ENCODE data around the gene DDC.
"Not testable (repeated sequence)": the region's sequence is repeated elsewhere in the genome, so short reads cannot be mapped to it uniquely, and the experiment has no call there.

The DDC gene

DNA sequence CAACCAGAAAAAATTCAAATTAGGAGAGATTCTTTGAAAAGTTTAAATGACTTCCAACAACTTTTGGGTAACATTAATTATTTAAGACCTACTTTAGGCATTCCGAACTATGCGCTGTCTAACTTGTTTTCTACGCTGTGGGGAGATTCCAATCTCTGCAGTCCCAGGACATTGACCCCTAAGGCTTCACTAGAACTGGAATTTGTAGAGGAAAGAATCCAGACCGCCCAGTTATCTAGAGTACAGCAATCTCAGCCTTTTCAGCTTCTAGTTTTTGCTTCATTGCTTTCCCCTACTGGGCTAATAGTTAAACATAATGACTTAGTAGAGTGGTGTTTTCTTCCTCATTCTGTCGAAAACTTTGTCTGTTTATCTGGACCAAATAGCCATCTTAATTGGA, 14.9 kb upstream of the DDC start:
- no peak overlapping the region for H3K4me3 ChIP-seq (ENCODE audit: low read depth, low read length)
- in situ Hi-C loops (cut with HindIII; ENCODE audit: low sequenced_read_pairs) = loop anchor here (25.0 kb wide), 1 partner anchor 557 kb away; no protein-coding TSS in a partner anchor
- DNase-seq (ENCODE audit: low read depth) = no peak
- no peak for TF ChIP-seq CTCF (IDR thresholded peaks at IDR 0.05; ENCODE audit: low read depth, low read length, missing control alignments)

DNA sequence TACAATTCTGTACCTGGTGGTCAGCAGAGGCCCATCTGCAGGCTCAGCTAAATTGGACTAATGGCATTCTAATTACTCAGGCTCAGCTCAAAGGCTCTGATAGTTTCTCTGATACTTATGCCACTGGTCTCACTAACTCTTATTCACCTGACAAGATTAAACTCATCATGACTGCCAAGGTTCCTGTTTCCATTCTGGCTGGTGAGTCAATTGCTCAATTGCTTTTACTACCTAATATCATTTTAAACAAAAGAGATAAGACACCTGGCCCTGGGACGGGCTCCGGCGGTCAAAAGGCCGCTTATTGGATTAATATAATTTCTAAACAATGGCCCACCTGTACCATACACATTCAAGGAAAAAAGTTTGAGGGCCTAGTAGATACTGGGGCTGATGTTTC, 12.9 kb upstream of the DDC start:
- DNase-seq (ENCODE audit: low read depth); H3K4me3 ChIP-seq (ENCODE audit: low read depth, low read length): not testable (repeated sequence)
- in situ Hi-C loops (cut with HindIII; ENCODE audit: low sequenced_read_pairs) = loop anchor here (25.0 kb wide), 1 partner anchor 559 kb away; no protein-coding TSS in a partner anchor

DNA sequence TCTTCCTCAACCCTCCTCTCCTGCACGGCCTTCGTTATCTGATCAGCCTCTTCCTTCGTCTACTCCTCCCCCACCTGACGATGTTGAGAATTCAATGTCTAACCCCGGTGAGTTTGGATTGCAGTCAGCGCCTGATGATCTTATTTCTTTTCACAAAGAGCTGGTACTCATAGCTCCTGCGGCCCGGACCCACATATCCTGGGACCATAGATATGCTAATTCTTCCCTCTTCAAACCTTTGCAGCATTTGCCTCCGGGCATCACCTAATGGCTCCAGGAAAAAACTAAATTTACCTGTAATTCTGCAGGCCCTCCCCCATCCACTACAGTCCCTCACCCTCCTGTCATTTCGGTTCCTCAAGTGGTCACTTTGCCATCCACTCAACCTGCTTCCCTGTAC, 12.4 kb upstream of the DDC start:
- no peak for DNase-seq (ENCODE audit: low read depth)
- H3K4me3 ChIP-seq (ENCODE audit: low read depth, low read length) = no peak overlapping the region
- in situ Hi-C loops (cut with HindIII; ENCODE audit: low sequenced_read_pairs) = loop anchor here (25.0 kb wide), 1 partner anchor 560 kb away; no protein-coding TSS in a partner anchor
- no peak for TF ChIP-seq CTCF (IDR thresholded peaks at IDR 0.05; ENCODE audit: low read depth, low read length, missing control alignments)

DNA sequence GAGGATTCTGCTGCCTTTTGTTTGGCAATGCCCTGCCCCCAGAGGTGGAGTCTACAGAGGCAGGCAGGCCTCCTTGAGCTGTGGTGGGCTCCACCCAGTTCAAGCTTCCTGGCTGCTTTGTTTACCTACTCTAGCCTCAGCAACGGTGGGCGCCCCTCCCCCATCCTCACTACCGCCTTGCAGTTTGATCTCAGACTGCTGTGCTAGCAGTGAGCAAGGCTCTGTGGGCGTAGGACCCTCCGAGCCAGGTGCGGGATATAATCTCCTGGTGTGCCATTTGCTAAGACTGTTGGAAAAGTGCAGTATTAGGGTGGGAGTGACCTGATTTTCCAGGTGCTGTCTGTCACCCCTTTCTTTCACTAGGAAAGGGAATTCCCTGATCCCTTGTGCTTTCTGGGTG, 11.2 kb upstream of the DDC start:
- not testable (repeated sequence) for H3K4me3 ChIP-seq (ENCODE audit: low read depth, low read length); DNase-seq (ENCODE audit: low read depth)
- in situ Hi-C loops (cut with HindIII; ENCODE audit: low sequenced_read_pairs) = loop anchor here (25.0 kb wide), 1 partner anchor 561 kb away; no protein-coding TSS in a partner anchor

DNA sequence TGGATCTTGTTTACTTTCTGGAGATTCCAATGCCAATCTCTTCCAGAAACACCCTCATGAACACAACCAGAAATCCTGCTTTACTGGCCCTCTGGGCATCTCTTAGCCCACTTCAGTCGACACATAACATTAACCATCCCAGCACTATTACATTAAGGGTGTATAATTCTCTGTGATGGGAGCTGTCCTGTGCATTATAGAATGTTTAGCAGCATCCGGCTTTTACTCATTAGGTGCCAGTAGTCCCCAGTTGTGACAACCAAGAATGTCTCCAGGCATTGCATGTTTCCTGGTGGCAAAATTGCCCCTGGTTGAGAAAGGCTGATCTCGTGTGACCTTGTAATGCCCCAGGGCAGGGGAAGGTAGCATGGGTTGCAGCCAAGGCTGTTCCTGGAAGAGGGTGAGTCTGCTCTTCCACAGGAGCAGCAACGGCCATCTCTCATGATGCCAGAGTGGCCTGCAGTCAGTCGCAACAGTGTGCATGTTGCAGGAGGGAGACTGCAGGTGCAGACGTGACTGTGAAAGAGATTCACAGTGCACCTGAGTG, 2.6 kb upstream of the DDC start:
- DNase-seq (ENCODE audit: low read depth) = no peak
- in situ Hi-C loops (cut with HindIII; ENCODE audit: low sequenced_read_pairs) = no loop called here

DNA sequence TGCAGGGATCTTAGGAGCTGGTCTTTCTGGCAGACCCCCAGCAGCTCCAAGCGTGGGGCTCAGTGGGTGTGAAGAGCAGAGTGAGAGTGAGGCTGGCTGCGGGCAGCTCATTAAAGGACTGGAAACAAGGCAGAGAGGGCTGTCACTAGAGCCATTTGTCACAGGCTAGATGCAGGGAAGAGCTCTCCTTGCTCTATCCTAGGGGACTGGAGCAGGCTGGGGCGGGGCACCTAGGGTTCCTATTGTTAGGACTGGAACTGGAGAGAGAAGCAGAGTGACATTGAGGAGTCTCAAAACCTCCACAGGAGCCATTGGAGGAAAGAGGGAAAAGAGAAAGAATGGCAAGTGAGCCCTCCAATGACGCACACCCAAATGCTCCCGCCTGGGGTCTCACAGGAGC, 772 bp upstream of the DDC start:
- H3K4me3 ChIP-seq (ENCODE audit: low read depth, low read length) = no peak overlapping the region
- in situ Hi-C loops (cut with HindIII; ENCODE audit: low sequenced_read_pairs) = no loop called here
- no peak for TF ChIP-seq CTCF (IDR thresholded peaks at IDR 0.05; ENCODE audit: low read depth, low read length, missing control alignments)
- no peak for DNase-seq (ENCODE audit: low read depth)

More for the DNA sequence above, 2.6 kb upstream of the DDC start:
- H3K4me3 ChIP-seq (ENCODE audit: low read depth, low read length) = no peak overlapping the region
- no peak for TF ChIP-seq CTCF (IDR thresholded peaks at IDR 0.05; ENCODE audit: low read depth, low read length, missing control alignments)

- H3K4me3 ChIP-seq (ENCODE audit: low read depth, low read length) = no peak overlapping the region
- DNase-seq (ENCODE audit: low read depth) = no peak
- TF ChIP-seq CTCF (IDR thresholded peaks at IDR 0.05; ENCODE audit: low read depth, low read length, missing control alignments) = no peak
- in situ Hi-C loops (cut with HindIII; ENCODE audit: low sequenced_read_pairs) = no loop called here
These were observed 333 bp upstream of the DDC start for GRCh38 chr7:50565559-50565916.

DNA sequence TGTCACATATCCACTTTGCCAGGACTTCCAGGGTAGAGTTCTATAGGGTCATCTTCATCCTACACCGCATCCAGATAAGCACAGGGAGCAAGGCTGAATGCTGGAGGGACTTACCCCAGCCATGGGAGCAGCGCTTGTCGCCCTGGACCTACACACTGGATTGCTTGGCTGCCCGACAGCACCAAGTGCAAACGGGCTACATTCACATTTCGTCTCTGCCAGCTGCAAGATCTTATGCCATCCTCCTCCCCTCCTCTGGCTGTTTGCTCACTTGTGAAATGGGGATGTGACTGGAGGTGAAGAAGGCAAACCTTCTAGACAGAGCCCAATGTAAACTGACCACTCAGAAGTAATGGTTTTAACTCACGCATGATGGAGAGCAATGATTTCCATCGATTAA, 1.0 kb downstream of the DDC start:
- H3K4me3 ChIP-seq (ENCODE audit: low read depth, low read length) = no peak overlapping the region
- no peak for DNase-seq (ENCODE audit: low read depth)
- in situ Hi-C loops (cut with HindIII; ENCODE audit: low sequenced_read_pairs) = no loop called here
- TF ChIP-seq CTCF (IDR thresholded peaks at IDR 0.05; ENCODE audit: low read depth, low read length, missing control alignments) = no peak
